GM18526 (cell line): Measurements from ENCODE around the gene ADGRF5.

Experiments
- POLR2A ChIP-seq: IDR thresholded peaks from 3 replicates; pipeline ENCODE4 v1.6.1; 2011; ENCODE audit not compliant: insufficient read length; ENCODE audit errors: extremely low read depth

Gene ADGRF5

GRCh38 chr6:46921731-46922130, at the start of gene ADGRF5:
TSS of gene ADGRF5 (minus strand) at chr6:46921938. CDS start at chr6:46906762, 15,176 bp downstream.
- TF ChIP-seq POLR2A: no peak

DNA sequence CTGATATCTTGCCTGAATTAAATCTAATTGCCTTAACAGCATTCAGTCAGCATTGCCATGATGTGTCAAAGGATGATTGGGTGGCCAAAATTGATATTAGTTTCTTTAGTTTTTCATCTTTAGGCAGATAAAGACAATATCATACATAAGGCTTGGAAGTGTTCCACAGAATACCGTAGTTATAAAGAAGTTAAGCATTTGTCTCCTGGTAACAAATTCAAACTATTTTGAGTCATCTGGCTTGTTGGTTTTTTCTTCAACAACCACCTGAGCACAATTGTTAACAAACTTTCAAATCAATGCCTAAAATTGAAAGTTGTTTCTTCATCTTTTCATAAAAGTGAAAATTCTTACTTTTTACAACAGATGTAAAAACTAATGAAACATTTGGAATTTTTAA, 47.5 kb upstream of the ADGRF5 start:
- no peak for TF ChIP-seq POLR2A

GRCh38 chr6:46967826-46968349, 46.1 kb upstream of the ADGRF5 start:
- TF ChIP-seq POLR2A: no peak

GRCh38 chr6:46964716-46965519, 43.2 kb upstream of the ADGRF5 start:
- no peak for TF ChIP-seq POLR2A

GRCh38 chr6:46963626-46964025, 41.9 kb upstream of the ADGRF5 start:
- TF ChIP-seq POLR2A: no peak

DNA sequence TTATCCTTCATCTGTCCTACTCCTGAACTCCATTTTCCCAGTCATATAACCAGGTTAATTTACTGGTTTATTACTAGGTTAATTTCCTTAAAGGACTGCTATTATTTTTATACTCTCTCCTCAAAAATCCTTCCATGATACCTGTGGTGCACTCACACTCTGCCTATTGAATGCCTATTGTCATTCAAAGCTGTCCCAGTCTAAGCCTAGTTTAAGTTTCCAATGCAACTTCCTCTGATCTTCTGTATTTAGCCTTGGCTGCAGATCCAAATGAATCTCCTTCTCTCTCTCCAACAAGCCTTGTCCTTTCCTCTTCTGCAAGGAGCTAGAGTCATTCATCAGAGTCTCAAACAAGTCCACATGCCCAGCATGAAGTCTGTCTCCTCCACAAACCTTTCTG, 41.3 kb upstream of the ADGRF5 start:
- TF ChIP-seq POLR2A: no peak

DNA sequence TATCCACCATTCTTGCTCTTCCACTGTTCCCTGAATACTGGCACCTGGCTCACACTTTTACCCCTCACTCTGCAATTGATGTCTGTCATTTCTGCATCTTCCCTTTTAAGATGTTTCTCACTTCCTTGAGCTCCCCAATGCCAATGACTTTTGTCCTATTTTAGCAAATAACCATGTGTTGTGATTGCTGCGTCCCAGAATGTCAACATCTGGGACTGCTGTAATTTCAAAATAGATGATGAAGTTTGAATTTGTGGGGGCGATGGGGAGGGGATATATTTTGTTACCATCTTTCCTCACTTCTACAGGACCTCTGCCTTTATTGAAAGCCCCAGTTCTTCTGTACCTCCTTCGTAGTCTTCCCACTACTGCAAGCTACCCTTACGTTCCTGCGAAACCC, 40.0 kb upstream of the ADGRF5 start:
- no peak for TF ChIP-seq POLR2A

GRCh38 chr6:46961232-46961631, 39.5 kb upstream of the ADGRF5 start:
- TF ChIP-seq POLR2A: no peak

DNA sequence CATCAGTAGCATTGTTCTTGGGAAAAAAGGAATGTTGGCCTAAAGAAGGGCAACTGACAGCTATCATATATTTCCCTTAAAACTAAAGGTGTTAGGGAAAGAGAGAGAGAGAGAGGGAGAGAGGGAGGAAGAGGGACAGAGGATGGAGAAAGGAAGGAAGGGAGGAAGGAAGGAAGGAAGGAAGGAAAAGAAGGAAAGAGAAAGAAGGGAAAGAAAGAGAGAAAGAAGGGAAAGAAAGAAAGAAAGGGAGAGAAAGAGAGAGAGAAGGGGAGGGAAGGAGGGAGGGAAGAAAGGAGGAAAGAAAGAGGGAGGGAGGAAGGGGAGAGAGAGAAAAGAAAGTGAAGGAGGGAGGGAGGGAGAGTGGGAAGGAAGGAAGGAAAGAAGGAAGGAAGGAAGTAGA, 37.7 kb upstream of the ADGRF5 start:
- TF ChIP-seq POLR2A: no peak

DNA sequence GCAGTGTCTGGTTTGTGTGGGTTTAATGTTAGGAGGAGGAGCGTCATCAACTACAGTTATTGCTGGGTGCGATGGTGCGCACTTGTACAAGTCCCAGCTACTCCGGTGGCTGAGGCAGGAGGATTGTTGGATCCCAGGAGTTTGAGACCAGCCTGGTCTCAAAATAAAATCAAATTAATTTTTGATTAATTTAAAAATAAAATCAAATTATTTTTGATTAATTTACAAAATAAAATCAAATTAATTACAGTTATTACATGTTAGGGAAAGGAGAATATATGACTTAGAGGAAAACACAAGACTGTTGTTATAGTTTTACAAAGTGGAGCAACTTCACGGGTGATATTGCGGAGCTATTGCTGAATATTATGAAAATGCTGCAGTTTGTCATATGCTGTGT, 34.7 kb upstream of the ADGRF5 start:
- TF ChIP-seq POLR2A: no peak

DNA sequence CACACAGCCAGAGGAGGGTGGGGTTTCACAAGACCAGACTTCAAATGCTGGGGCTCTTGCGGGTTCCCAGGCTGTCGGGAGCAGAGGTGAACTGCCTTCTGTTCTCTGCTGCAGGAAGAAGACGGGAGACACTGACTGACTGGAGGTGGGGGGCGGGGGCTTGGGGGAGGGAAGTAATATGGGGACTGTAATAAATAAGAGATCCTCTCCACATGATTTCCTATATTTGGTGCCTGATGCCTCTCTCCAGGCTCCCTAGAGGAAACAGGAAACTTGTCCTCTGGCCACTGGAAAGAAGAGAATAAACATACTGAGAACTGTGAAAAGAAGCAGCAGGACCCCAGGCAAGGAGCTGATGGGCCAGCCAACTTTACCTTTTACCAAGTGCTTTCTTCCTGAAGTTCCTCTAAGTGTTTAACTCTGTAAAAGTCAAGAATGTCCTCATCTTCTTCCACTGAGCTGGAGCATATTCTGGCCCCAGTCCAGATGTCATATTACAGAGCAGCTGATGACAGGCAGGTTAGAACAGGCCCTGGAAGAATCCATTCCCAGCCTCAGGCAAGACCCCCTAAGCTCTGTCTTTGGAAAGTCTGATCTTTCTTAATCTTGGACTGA, 33.2 kb upstream of the ADGRF5 start:
- TF ChIP-seq POLR2A: no peak

DNA sequence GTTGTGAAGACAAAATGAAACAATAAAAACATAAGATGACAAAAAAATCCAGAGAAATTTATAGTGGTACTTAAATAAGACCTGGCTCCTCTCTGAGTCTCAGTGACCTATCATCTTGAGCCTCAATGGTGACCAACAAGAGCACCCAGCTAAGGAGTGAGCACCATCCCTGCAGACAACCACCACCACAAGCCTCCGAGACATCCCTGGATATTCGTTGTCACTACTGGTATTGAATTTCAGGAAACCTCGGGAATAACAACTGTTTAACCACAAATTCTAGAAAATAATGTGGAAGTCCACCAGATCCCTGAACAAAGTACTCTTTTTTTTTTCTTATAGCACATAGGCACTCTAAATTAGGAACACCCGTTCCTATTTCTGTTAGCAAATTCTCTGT, 32.2 kb upstream of the ADGRF5 start:
- TF ChIP-seq POLR2A: no peak

- TF ChIP-seq POLR2A: no peak
These were observed 28.0 kb upstream of the ADGRF5 start for GRCh38 chr6:46949632-46950280.

- TF ChIP-seq POLR2A: no peak
These were observed 27.0 kb upstream of the ADGRF5 start for GRCh38 chr6:46948699-46949098.

GRCh38 chr6:46947497-46947896, 25.8 kb upstream of the ADGRF5 start:
- TF ChIP-seq POLR2A: no peak
